ENCODE data around the gene KIF4A. TPM values are rescaled to one million over a fixed set of nuclear protein-coding genes. Genes with fewer than 3 reads are reported as not detected.
"Not testable (repeated sequence)": the region's sequence is repeated elsewhere in the genome, so short reads cannot be mapped to it uniquely, and the experiment has no call there.

KIF4A gene
- total RNA-seq, 1 donor from 2014 or later = 0.75 TPM

- no peaks in the 10 kb centered on the region for H3K27me3 ChIP-seq
- TF ChIP-seq CTCF (IDR thresholded peaks at IDR 0.05) = no peak
- no peak overlapping the region for H3K4me3 ChIP-seq
- no peaks in the 10 kb centered on the region for H3K36me3 ChIP-seq
- no peaks in the 10 kb centered on the region for H3K9me3 ChIP-seq
- ATAC-seq (no peak), DNase-seq (no peak)
- no peaks in the 10 kb centered on the region for H3K4me1 ChIP-seq
- intact Hi-C loops (cut with DNase I) = no loop called here
- H3K27ac ChIP-seq = no peak overlapping the region
These were observed 62.6 kb downstream of the KIF4A start for GRCh38 chrX:70352496-70352895.

GRCh38 chrX:70353514-70353913 lies 63.6 kb downstream of the KIF4A start:
- H3K4me3 ChIP-seq = no peak overlapping the region
- intact Hi-C loops (cut with DNase I) = no loop called here

GRCh38 chrX:70354716-70355115 lies 64.8 kb downstream of the KIF4A start:
- DNase-seq = no peak
- no peak for TF ChIP-seq CTCF (IDR thresholded peaks at IDR 0.05)
- Histone ChIP-seq H3K4me3 (no peak overlapping the region), H3K36me3 (no peaks in the 10 kb centered on the region), H3K27ac (no peak overlapping the region), H3K27me3 (no peaks in the 10 kb centered on the region), H3K4me1 (no peaks in the 10 kb centered on the region), H3K9me3 (no peaks in the 10 kb centered on the region)
- no peak for ATAC-seq
- intact Hi-C loops (cut with DNase I) = no loop called here

More at GRCh38 chrX:70353514-70353913, 63.6 kb downstream of the KIF4A start:
- no peak for DNase-seq
- Histone ChIP-seq H3K36me3 (no peaks in the 10 kb centered on the region), H3K9me3 (no peaks in the 10 kb centered on the region), H3K27ac (no peak overlapping the region), H3K27me3 (no peaks in the 10 kb centered on the region), H3K4me1 (no peaks in the 10 kb centered on the region)
- ATAC-seq = no peak
- TF ChIP-seq CTCF (IDR thresholded peaks at IDR 0.05) = no peak

GRCh38 chrX:70359458-70359857 lies 69.6 kb downstream of the KIF4A start:
- DNase-seq (no peak), ATAC-seq (no peak)
- H3K36me3 ChIP-seq = no peaks in the 10 kb centered on the region
- intact Hi-C loops (cut with DNase I) = no loop called here
- no peak overlapping the region for H3K4me3 ChIP-seq
- no peaks in the 10 kb centered on the region for H3K27me3 ChIP-seq
- no peaks in the 10 kb centered on the region for H3K9me3 ChIP-seq
- H3K4me1 ChIP-seq = no peaks in the 10 kb centered on the region
- no peak overlapping the region for H3K27ac ChIP-seq
- no peak for TF ChIP-seq CTCF (IDR thresholded peaks at IDR 0.05)

GRCh38 chrX:70360366-70360765 lies 70.5 kb downstream of the KIF4A start:
- no peaks in the 10 kb centered on the region for H3K9me3 ChIP-seq
- no peak for DNase-seq
- no peaks in the 10 kb centered on the region for H3K27me3 ChIP-seq
- intact Hi-C loops (cut with DNase I) = no loop called here
- no peak overlapping the region for H3K27ac ChIP-seq
- H3K4me1 ChIP-seq = no peaks in the 10 kb centered on the region
- H3K36me3 ChIP-seq = no peaks in the 10 kb centered on the region
- no peak overlapping the region for H3K4me3 ChIP-seq
- ATAC-seq = no peak
- no peak for TF ChIP-seq CTCF (IDR thresholded peaks at IDR 0.05)

GRCh38 chrX:70368731-70369130 lies 78.8 kb downstream of the KIF4A start:
- H3K27ac ChIP-seq; H3K27me3 ChIP-seq; H3K4me3 ChIP-seq; H3K9me3 ChIP-seq; ATAC-seq; intact Hi-C loops (cut with DNase I); H3K4me1 ChIP-seq; DNase-seq; H3K36me3 ChIP-seq: not testable (repeated sequence)

Data from upper lobe of right lung (tissue), 1 donor.